GM19240 (cell line): ENCODE results near the gene EPHA8.

Experiments used
- DNase-seq: peaks from one replicate; pipeline ENCODE4 v3.0.0; 2011; ENCODE audit warnings: low spot score; ENCODE audit not compliant: insufficient read length

Gene EPHA8

GRCh38 chr1:22643928-22644327, 80.6 kb downstream of the EPHA8 start:
- DNase-seq = no peak

- DNase-seq = no peak
These were observed 82.6 kb downstream of the EPHA8 start for GRCh38 chr1:22645931-22646330.

GRCh38 chr1:22646384-22646783, 83.1 kb downstream of the EPHA8 start:
- no peak for DNase-seq

- DNase-seq = no peak
These were observed 86.9 kb downstream of the EPHA8 start for GRCh38 chr1:22650089-22650693.

- no peak for DNase-seq
These were observed 88.9 kb downstream of the EPHA8 start for GRCh38 chr1:22651941-22652856.

- DNase-seq = no peak
These were observed 89.6 kb downstream of the EPHA8 start, which contains the start of gene C1QB for GRCh38 chr1:22652881-22653316. Gene C1QB, plus strand, starts transcription at chr1:22653236. Its CDS starts 6,227 bp downstream, at chr1:22659463.
